ENCODE results near the gene ISG20.
A peak's percentile ranks its signal among the peaks of the same experiment; 100 is the strongest.

Gene ISG20

GRCh38 chr15:88638626-88639372, at the start of gene ISG20:
Gene ISG20, plus strand, starts transcription at chr15:88639016. Its CDS starts 351 bp downstream, at chr15:88639367.
- peak; percentile 58 for DNase-seq

- DNase-seq = no peak
Observed at GRCh38 chr15:88590759-88591158, 48.1 kb upstream of the ISG20 start.

GRCh38 chr15:88591384-88591783, 47.4 kb upstream of the ISG20 start:
- no peak for DNase-seq

GRCh38 chr15:88603885-88604284, 34.9 kb upstream of the ISG20 start:
- peak; percentile 17 for DNase-seq

GRCh38 chr15:88604381-88605188, 34.2 kb upstream of the ISG20 start:
- no peak for DNase-seq

- DNase-seq = peak; percentile 69
Observed at GRCh38 chr15:88605189-88606069, 33.4 kb upstream of the ISG20 start.

GRCh38 chr15:88606070-88606794, 32.6 kb upstream of the ISG20 start:
- peak; percentile 9 for DNase-seq

GRCh38 chr15:88607951-88608350, 30.9 kb upstream of the ISG20 start:
- no peak for DNase-seq

- no peak for DNase-seq
Observed at GRCh38 chr15:88608607-88609181, 30.1 kb upstream of the ISG20 start.

- DNase-seq = no peak
Observed at GRCh38 chr15:88609344-88610090, 29.3 kb upstream of the ISG20 start.

- no peak for DNase-seq
Observed at GRCh38 chr15:88610701-88611231, 28.1 kb upstream of the ISG20 start.

- no peak for DNase-seq
Observed at GRCh38 chr15:88612186-88612796, 26.5 kb upstream of the ISG20 start.

GRCh38 chr15:88613074-88613944, 25.5 kb upstream of the ISG20 start:
- DNase-seq = no peak

- no peak for DNase-seq
Observed at GRCh38 chr15:88615303-88616107, 23.3 kb upstream of the ISG20 start.

GRCh38 chr15:88616240-88616639, 22.6 kb upstream of the ISG20 start:
- DNase-seq = no peak

GRCh38 chr15:88617031-88617722, 21.6 kb upstream of the ISG20 start:
- DNase-seq = no peak

GRCh38 chr15:88617790-88618189, 21.0 kb upstream of the ISG20 start:
- DNase-seq = no peak

- DNase-seq = no peak
Observed at GRCh38 chr15:88618686-88619085, 20.1 kb upstream of the ISG20 start.
